HG03460 (cell line): Measurements from ENCODE around the gene COA5.
"Not testable (repeated sequence)": the region's sequence is repeated elsewhere in the genome, so short reads cannot be mapped to it uniquely, and the experiment has no call there.

Experiments used
- ATAC-seq: cut with Tn5 transposase; IDR thresholded peaks from one replicate; pipeline ENCODE4 v1.9.1; 2021; ENCODE audit not compliant: unreplicated experiment

COA5 gene

GRCh38 chr2:98607104-98607503 lies 1.2 kb downstream of the COA5 start:
- no peak for ATAC-seq

GRCh38 chr2:98606431-98606830 lies 1.9 kb downstream of the COA5 start:
- ATAC-seq: no peak

- no peak for ATAC-seq
These were observed 3.2 kb downstream of the COA5 start for GRCh38 chr2:98605076-98605475.

- no peak for ATAC-seq
These were observed 3.8 kb downstream of the COA5 start for GRCh38 chr2:98604547-98604946.

- no peak for ATAC-seq
These were observed 6.7 kb downstream of the COA5 start for GRCh38 chr2:98601532-98602132.

- ATAC-seq: no peak
These were observed 9.4 kb downstream of the COA5 start for GRCh38 chr2:98598781-98599428.

- not testable (repeated sequence) for ATAC-seq
These were observed 13.6 kb downstream of the COA5 start for GRCh38 chr2:98594665-98595064.

- no peak for ATAC-seq
These were observed 15.7 kb downstream of the COA5 start for GRCh38 chr2:98592565-98592964.

GRCh38 chr2:98589489-98589888 lies 18.8 kb downstream of the COA5 start:
- no peak for ATAC-seq

GRCh38 chr2:98588880-98589431 lies 19.4 kb downstream of the COA5 start:
- ATAC-seq: no peak

GRCh38 chr2:98586551-98587140 lies 21.7 kb downstream of the COA5 start:
- no peak for ATAC-seq

GRCh38 chr2:98585386-98585785 lies 22.9 kb downstream of the COA5 start:
- no peak for ATAC-seq

- no peak for ATAC-seq
These were observed 24.3 kb downstream of the COA5 start for GRCh38 chr2:98583816-98584618.

GRCh38 chr2:98583276-98583675 lies 25.0 kb downstream of the COA5 start:
- ATAC-seq: no peak

GRCh38 chr2:98582523-98582922 lies 25.8 kb downstream of the COA5 start:
- ATAC-seq: no peak

GRCh38 chr2:98580656-98581284 lies 27.5 kb downstream of the COA5 start:
- no peak for ATAC-seq

GRCh38 chr2:98579926-98580325 lies 28.4 kb downstream of the COA5 start:
- ATAC-seq: no peak

- no peak for ATAC-seq
These were observed 30.1 kb downstream of the COA5 start for GRCh38 chr2:98578231-98578630.

GRCh38 chr2:98577313-98577712 lies 31.0 kb downstream of the COA5 start:
- ATAC-seq: no peak

- ATAC-seq: no peak
These were observed 31.5 kb downstream of the COA5 start for GRCh38 chr2:98576666-98577312.

GRCh38 chr2:98573426-98573825 lies 34.9 kb downstream of the COA5 start:
- ATAC-seq: no peak
